Activated T-cell treated with anti-CD3 and anti-CD28 coated beads for 1 hour (primary cell): ENCODE results near the gene TFPI.

Source experiments
- DNase-seq: peaks from one replicate; pipeline ENCODE4 v3.0.0-alpha.2; 2020; ENCODE audit warnings: low read depth

TFPI gene

DNA sequence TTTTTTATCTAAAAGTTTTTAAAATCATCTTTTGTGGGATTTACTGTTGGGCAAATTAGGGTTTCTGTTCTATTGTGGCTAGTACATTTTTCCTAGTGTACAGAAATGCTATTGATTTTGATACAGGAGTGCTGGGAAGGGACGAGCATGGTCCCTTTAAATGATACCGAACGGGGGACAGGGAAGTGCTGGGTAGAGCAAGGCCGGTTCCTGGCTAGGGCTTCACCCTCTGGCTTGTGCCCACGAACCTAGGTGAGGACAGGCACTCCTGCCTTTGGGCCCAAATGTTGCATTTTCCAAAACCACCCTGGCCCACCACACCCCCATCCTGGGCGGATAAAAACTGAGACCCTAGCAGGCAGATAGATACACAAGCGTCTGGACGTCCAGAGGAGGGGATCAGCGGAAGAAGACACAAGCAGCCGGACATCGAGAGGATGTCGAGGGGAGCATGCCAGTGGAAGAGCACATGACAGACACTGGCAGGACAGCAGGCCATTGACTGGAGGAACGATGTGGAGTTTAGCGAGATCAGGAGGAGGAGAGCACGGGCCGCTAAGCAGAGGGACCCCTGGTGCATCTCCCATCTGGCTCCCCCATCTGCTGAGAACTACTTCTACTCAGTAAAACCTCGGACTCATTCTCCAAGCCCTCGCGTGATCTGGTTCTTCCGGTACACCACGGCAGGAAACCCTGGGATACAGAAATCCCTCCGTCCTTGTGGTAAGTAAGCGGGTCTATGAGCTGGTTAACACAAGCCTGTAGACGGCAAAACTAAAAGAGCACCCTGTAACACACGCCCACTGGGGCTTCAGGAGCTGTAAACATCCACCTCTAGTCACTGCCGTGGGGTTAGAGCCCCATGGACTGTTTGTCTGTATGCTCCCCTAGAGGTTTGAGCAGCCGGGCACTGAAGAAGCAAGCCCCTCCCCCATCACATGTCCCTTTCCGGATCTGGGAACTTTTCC, 92.7 kb downstream of the TFPI start:
- no peak for DNase-seq

DNA sequence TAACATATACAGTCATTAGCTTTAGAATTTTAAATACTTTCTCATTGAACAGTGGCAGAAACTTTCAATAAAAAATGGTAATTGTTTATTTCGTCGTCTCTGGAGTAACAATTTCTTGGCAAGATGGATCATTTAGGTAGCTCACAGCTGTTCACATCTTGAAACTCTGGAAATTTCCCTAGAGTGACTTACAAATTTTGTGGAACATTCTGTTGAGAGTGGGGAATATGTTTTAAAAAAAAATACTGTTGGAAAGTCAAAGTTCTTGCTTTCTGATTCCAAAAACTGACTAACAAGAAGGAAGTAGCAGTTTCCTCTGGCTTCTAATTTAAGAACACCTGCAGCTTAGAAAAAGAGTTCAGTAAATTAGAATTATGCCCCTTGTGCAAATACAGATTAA, 95.0 kb downstream of the TFPI start:
- no peak for DNase-seq

DNA sequence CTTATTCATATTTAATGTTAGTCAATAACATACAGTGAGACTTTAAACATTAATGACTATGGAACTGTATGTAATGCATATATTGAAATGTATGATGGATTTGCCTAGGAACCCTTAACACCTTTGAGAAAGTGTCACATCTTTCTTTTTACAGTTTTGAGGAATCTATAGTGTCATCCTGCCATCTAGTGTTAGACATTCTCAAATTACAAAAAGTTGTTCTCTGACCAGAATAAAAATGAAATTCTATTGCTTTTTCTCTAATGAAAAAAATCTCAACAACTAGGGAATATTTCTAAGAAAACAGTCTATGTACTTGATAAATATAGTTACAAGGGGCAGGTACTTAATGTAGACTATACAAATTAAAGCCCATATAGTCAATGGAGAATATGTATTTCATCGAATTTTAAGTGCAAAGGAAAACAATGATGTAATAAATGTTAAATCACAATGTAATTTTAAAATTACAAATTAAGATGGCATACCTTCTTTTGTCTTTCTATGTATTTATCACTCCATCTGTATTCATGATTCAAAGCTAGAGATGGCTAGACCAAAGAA, 101.1 kb downstream of the TFPI start:
- no peak for DNase-seq

DNA sequence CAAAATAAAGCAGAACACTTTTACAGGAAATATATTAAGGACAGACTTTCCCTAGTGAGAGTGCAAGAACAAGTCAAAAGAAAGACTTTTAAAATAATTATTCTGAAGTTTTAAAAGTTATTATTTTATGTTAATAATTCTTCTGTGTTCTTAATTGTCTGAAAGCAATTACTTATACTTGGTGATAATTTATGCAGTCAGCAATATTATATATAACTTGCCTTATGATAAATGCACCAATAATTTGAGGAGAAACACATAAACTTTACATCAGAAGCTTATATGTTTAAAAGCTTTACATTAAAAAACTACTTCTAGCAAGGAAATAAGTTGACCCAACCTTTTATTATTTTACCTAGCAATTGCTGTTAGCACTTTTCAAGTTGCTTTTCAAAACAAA, 102.7 kb downstream of the TFPI start:
- no peak for DNase-seq

DNA sequence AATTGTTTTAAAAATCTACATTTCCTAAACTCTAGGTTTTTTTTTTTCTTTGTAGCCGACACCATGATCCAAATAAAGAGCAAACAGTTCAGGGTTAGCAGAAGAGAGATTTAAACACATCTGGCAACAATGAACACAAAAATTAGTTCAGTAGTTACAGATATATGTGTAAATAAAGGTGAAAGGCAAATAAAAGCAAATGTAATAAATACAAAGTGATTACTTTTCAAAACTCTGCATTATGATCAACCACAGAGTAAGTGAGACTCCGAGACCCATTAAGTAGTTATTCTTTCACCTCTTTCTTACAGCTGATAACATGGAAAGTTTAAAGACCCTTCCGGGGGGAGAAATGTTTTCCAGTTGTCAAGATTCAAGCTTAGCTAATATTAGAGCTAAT, 106.9 kb downstream of the TFPI start:
- DNase-seq, result no peak

DNA sequence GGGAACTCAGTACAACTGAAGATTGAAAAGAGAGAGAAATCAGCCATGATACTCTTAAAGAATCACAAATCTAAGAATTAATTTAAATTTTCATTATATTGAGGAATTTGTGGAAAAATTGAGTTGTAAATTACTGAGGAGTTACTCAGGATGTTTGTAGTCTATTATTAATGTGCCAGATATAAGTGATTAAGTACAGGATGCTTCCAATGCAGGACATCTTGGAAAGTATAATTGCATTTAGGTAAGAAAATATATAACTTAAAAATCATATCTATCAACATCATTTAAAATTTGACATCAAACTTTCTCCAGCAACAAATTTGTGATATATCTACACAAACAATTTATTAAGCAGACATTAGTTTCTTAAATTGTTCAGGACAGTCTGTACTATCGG, 107.5 kb downstream of the TFPI start:
- no peak for DNase-seq

DNA sequence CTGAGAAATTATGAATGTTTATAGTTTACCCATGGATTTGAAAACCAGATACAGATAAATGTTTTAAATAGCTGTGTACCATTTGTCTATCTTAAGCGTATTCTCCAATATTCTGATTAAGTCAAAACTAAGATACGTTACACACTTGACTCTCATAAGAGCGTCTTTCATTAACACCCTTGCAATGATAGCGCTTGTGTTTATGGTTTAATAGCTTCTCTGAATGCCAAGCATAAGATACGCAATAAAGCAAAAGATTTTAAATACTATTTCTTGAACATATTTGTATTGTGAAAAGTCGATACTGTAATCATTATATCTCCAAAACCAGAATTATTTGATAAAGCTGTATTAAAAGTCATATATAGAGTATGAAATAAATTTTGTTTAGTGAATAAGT, 109.2 kb downstream of the TFPI start:
- DNase-seq, result no peak

DNA sequence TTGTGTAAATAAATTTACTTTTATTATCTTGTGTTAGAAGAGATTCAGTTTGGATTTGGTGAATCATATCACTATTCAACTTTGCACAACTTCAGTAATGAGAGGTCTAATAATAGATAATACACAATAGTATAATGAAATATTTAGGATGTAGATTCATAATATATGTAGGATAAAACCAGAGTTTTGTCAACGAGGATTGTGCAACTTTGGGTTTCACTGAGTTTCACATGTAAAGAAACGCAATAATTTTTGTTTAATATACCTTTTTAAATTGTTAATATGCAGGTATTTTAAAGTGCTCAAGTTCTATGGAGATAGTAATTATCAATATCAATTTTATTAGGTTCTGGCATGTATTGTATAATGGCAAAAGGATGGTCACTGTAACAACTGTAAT, 111.5 kb downstream of the TFPI start:
- no peak for DNase-seq

DNA sequence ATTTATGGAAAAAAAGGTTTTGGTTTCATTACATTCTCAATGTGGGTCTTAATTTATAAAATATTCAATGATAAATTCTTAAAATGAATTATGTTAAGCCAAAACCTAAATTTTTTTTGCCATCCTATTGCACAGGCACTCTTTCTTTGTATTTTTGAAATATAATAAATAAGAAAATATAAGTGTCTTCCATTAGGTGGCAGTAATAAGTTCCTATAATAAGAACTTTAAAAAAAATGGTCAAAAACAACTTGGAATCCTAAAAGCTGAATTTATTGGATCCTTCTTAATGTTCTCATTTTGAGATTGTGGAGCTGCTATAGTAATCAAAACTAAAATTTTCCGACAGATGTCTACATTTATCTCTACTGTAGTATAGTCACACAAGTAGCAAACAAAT, 111.9 kb downstream of the TFPI start:
- DNase-seq, result no peak

DNA sequence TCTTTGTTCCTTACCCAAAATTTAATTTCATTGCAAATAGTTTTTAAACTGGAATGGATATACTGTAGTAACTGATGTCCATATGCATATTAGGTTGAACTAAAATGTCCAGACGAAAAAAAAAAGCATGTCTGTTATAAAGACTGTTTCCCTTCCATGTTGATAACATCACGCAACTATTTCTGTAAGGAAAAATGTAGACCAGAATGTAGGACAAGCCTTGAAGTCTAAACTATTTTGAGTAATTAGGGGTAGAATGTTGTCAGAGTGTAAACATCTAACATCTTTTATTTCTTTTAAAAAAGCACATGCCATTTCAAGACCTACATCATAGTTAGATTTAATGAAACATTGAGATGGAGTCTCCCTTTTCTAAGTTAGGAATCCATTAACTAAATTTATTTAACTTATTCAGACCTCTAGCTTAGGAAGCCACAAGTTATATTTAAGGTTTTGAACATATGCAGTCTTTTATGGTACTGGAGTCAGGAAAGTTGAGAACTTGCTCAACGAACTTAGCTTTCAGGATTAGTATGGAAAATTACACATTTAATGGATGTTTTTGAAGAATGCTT, 114.0 kb downstream of the TFPI start:
- no peak for DNase-seq

DNA sequence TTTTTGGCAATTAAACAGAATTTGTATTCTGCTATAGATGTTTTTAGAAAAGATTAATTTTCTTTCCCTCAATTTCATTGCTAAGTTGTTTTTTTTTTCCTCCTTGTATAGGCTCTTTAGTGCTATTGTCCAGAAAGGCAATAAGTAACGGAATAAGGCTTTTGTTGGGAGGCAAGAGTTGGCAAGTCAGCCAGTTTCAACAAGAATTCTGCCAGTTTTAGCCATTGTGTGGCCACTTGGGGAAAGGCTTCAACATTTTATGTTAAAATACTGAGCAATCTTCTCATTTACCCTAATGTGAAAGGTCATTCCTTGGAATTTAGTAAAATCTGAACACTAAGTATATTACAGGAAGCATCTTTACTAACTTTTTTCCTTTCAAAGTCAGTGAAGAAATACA, 115.8 kb downstream of the TFPI start:
- no peak for DNase-seq

DNA sequence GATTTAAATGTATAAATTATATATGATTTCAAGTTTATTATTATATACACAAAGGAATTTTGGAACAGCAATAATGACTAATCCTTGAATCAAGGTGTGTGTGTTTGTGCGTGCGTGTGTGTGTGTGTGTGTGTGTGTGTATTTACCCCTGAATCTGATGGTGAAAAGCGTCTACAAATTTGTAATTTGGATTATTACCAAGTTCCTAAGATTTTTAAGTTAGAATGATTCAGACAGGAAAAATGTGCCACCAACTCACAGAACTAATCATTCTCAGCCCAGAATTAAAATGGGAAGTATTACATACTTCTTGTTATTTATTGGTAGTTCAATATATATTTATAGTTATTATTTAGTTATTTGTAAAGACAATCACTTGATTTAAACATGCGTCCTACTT, 118.5 kb downstream of the TFPI start:
- DNase-seq, result no peak

DNA sequence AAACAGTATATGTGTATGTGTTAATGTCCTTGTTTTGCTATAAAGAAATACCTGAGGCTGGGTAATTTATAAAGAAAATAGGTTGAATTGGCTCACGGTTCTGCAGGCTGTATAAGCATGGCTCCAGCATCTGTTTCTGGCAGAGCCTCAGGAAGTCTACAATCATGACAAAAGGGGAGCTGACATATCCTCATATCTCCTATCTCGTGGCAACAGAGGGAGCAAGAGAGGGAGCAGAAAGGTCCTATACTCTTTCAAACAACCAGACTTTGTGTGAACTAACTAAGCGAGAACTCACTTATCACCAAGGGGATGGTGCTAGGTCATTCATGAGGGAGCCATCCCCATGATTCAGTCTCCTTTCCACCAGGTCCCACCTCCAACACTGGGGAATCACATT, 119.2 kb downstream of the TFPI start:
- no peak for DNase-seq

DNA sequence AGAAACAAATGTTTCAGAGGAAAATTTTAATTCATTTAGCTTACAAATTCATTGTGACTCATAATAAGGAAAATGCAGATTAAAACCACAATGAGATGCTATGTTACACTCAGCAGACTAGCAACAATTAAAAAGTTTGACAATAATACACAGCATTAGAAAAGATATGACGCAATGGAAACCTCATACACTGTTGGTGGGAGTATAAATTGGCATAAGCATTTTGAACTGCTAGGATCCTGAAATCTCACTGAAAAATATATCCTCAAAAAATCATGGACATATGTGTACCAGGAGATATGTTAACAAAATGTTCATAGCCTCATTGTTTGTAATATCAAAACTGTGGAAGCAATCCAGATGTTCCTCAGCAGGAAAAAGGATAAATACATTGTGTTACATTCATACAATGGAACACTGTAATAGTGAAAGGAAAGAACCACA, 119.9 kb downstream of the TFPI start:
- DNase-seq, result no peak

DNA sequence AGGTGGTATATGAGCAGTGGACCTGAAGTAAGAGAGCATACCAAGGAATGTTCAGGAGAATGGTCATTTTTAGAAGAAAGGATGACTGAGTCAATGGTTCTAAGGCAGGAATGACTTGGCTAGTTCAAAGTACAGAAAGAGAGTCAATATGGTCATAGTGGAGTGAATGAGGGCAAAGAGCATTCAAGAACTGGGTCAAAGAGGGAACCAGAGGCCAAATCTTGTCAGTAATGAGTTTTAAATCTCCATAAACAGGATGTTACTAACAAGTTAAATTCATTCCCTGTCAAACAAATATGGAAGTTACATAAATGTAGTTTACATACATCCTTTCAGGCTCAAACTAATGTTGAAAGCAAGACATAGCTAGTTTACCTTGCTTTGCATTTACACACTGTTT, 122.3 kb downstream of the TFPI start:
- DNase-seq, result no peak

DNA sequence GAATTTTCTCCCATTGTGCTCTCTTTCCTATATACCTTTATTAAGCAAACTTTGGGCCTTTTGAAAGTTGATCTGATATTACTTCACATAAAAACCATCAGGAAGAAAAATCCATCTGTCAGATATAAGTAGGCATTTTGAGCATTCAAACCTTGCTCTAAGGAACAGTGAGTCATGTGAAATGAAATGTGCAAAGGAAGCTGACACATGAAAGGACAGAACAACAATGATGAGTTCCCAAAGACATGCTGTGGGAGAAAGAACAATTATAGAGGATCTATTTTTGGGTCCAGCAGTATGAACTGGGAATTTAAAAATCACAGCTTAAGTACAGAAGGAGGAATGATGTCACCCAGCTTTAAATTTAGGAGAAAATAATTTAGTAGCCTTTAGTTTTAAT, 124.2 kb downstream of the TFPI start:
- DNase-seq, result no peak

DNA sequence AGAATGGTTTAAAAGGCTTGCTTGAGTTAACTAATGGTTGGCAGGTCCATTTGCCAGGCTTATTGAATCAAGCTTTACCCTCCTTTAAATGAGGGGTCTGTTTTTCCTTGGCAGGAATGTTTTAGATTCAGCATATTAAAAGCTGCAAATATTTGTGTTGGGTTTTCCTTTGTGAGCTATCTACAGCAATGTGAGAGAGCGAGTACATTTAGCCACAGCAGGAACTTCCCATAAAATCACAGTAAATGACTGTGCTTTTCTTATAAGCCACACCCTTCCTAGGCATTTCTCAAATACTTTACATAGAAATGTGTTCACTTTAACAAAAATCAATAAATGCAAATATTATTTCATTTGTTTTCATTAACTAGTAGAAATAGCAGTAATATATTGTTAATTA, 130.1 kb downstream of the TFPI start:
- no peak for DNase-seq

DNA sequence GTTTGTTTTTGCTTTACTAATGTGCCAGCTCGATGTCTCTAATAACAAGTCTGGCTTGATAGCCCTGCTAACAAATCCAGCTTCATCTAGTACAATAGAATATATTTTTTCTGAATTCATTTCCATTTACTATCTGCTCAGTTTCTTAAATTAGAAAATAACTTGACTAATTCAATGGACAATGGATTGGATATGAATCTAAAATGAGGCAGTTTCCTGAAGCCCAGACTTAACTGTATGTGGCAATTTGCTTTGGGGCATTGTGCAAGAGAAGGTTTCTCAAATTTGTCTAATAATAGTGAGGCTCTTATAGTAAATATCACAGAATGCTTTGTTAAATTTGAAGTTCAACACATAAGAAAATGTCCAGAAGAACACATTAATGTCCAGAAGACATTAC, 132.0 kb downstream of the TFPI start:
- no peak for DNase-seq

DNA sequence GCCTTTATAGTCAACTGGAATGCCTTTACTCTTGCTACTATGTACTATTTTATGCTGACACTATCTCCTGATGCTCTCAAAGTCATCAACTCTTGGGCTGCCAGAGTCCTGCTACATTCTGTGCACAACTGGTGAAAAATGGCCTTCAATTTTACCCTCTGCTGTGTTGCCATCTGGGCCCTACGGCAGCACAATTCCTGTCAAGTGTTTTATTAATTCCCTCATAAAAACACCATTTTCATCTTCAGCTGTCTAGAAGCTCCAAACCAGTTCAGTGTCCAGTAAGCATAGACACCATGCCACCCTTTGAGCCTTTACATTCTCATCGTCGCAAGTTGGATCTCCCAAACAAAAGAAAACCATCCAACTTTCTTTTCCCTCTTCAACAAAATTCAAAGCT, 132.7 kb downstream of the TFPI start:
- no peak for DNase-seq

DNA sequence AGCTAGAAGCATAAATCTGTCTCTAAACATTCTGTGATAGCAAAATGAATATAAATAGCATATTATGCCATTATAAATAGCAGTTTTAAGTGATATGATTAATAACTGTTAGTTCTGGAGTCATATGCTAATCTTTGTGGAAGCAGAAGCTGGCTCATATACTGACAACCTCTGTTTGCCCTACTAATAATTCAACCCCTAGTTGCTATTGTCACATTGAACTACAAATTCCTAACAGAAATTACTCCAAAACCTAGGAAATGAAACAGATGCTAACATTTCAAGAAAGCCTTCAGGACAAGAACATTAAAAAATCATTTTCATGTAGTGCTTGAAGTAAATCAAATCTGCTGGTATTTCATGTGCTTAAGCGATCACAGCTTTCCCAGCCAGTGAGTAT, 134.4 kb downstream of the TFPI start:
- DNase-seq, result no peak

DNA sequence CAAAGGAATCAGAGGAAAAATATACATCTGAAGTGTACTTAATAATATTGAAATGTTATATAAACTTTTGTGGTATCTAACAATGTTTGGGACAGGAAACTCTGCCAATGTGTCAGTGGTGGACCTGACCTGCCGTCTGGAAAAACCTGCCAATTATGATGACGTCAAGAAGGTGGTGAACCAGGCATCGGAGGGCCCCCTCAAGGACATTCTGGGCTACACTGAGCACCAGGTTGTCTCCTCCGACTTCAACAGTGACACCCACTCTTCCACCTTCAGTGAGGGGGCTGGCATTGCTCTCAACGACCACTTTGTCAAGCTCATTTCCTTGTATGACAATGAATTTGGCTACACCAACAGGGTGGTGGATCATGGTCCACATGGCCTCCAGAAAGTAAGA, 138.8 kb downstream of the TFPI start:
- no peak for DNase-seq
